SK-N-SH treated with all-trans-retinoic acid at 6 μM for 48 hours (cell line): ENCODE results near the gene NSUN4.

Experiments
- ARNTL ChIP-seq: fragments of 450-650 bp; formaldehyde crosslinking; IDR thresholded peaks from 2 replicates; pipeline ENCODE4 v1.5.0; 2020; ENCODE audit warnings: low read depth, mild to moderate bottlenecking, moderate library complexity, borderline replicate concordance
- CREB5 ChIP-seq: fragments of 250-450 bp; sonication (Bioruptor Pico); IDR thresholded peaks from 2 replicates; pipeline ENCODE4 v1.5.1; 2020; ENCODE audit warnings: low read depth, mild to moderate bottlenecking, moderate library complexity
- CSRNP3 ChIP-seq: fragments of 250-450 bp; sonication (Bioruptor Pico); IDR thresholded peaks from 2 replicates; pipeline ENCODE4 v1.5.1; 2021; ENCODE audit warnings: mild to moderate bottlenecking, moderate library complexity
- ESRRG ChIP-seq: fragments of 250-450 bp; sonication (Bioruptor Pico); IDR thresholded peaks from 2 replicates; pipeline ENCODE4 v1.6.1; 2021; ENCODE audit warnings: mild to moderate bottlenecking
- GLIS3 ChIP-seq: fragments of 250-450 bp; sonication (Bioruptor Pico); IDR thresholded peaks from 2 replicates; pipeline ENCODE4 v1.5.0; 2020; ENCODE audit warnings: mild to moderate bottlenecking, moderate library complexity
- ISL1 ChIP-seq: fragments of 250-450 bp; sonication (Bioruptor Pico); IDR thresholded peaks from 2 replicates; pipeline ENCODE4 v2.1.2; 2022; ENCODE audit warnings: mild to moderate bottlenecking, moderate library complexity
- PATZ1 ChIP-seq: fragments of 250-450 bp; sonication (Bioruptor Pico); IDR thresholded peaks from 2 replicates; pipeline ENCODE4 v1.8.0; 2020; ENCODE audit warnings: mild to moderate bottlenecking, moderate library complexity, borderline replicate concordance
- POU6F1 ChIP-seq: fragments of 250-450 bp; sonication (Bioruptor Pico); IDR thresholded peaks from 2 replicates; pipeline ENCODE4 v1.8.0; 2021; ENCODE audit warnings: low read depth, mild to moderate bottlenecking, moderate library complexity, borderline replicate concordance
- PPARA ChIP-seq: fragments of 250-450 bp; sonication (Bioruptor Pico); IDR thresholded peaks from 2 replicates; pipeline ENCODE4 v1.5.0; 2020; ENCODE audit warnings: mild to moderate bottlenecking, borderline replicate concordance
- ZC3H10 ChIP-seq: fragments of 250-450 bp; sonication (Bioruptor Pico); IDR thresholded peaks from 2 replicates; pipeline ENCODE4 v1.5.1; 2021; ENCODE audit warnings: mild to moderate bottlenecking, moderate library complexity
- ZFP3 ChIP-seq: fragments of 250-450 bp; sonication (Bioruptor Pico); IDR thresholded peaks from 2 replicates; pipeline ENCODE4 v1.5.0; 2020; ENCODE audit warnings: mild to moderate bottlenecking, moderate library complexity
- ZFP30 ChIP-seq: fragments of 450-650 bp; formaldehyde crosslinking; IDR thresholded peaks from 2 replicates; pipeline ENCODE4 v1.5.0; 2022; ENCODE audit warnings: mild to moderate bottlenecking, moderate library complexity
- ZNF70 ChIP-seq: fragments of 450-650 bp; formaldehyde crosslinking; IDR thresholded peaks from 2 replicates; pipeline ENCODE4 v1.5.0; 2020; ENCODE audit warnings: mild to moderate bottlenecking, moderate library complexity
- ZNF8 ChIP-seq: fragments of 450-650 bp; formaldehyde crosslinking; IDR thresholded peaks from 2 replicates; pipeline ENCODE4 v1.5.0; 2020; ENCODE audit warnings: mild to moderate bottlenecking, moderate library complexity

GRCh38 chr1:46303872-46304326 is 36.7 kb upstream of the NSUN4 start:
- TF ChIP-seq POU6F1 (no peak), CSRNP3 (CRISPR knock-in tag) (no peak), PATZ1 (CRISPR knock-in tag) (no peak), GLIS3 (CRISPR knock-in tag) (no peak), ESRRG (no peak), ZNF70 (CRISPR knock-in tag) (no peak), ARNTL (CRISPR knock-in tag) (no peak), CREB5 (CRISPR knock-in tag) (no peak), ZFP30 (CRISPR knock-in tag) (no peak), ISL1 (no peak), PPARA (no peak), ZNF8 (CRISPR knock-in tag) (no peak), ZFP3 (CRISPR knock-in tag) (no peak), ZC3H10 (CRISPR knock-in tag) (no peak)
